Activated naive CD4-positive, alpha-beta T cell treated with anti-CD3 and anti-CD28 coated beads, Interleukin-2, amount 50 U/mL, for 16 hours (primary cell): ENCODE measurements around the gene SNX24.
"Not testable (repeated sequence)": the region's sequence is repeated elsewhere in the genome, so short reads cannot be mapped to it uniquely, and the experiment has no call there.

Source experiments
- DNase-seq: peaks from one replicate; pipeline ENCODE4 v3.0.0-alpha.2; 2020

The SNX24 gene, protein sequence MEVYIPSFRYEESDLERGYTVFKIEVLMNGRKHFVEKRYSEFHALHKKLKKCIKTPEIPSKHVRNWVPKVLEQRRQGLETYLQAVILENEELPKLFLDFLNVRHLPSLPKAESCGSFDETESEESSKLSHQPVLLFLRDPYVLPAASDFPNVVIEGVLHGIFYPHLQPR

DNA sequence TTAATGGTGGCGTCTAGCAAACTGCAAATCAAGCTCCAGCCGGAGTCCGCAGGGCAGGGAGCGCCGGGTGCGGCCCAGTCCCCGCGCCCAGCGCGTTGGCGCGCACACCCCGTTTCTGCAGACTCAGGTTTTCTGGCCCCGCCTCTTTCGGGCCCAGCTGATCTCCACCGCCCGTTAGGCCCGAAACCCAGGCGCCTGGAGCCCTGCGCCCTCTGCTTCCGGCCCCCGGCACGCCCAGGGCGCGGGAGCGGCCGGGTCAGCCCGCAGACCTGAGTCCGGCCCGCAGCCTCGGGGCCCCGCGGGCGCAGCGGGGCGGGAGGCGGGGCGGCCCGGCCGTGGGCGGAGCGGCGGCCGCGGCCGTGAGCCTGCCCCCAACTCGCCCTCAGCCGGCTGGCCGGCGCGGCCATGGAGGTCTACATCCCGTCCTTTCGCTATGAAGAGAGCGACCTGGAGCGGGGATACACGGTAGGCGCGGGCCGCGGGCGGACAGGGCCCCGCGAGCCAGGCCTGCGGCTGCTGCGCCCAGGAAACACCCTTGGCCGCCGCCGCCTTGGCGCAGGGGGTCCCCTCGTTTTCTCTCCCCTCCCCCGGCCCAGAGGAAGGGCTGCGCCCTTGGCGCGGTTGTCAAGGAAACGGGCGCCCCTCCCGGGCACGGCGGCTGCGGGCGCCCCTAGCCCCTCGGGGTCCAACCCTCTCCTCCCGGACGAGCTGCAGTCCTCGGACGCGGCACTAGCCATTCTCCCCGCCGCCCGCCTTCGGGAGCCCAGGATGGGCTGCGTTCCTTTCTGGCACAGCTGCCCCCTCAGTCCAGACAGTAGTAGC is at the start of gene SNX24:
Gene SNX24 (plus strand): TSS at position 385 of the 822 bp plus-strand sequence. CDS start 21 bp downstream, at position 406.
- DNase-seq, result peak; percentile 64

DNA sequence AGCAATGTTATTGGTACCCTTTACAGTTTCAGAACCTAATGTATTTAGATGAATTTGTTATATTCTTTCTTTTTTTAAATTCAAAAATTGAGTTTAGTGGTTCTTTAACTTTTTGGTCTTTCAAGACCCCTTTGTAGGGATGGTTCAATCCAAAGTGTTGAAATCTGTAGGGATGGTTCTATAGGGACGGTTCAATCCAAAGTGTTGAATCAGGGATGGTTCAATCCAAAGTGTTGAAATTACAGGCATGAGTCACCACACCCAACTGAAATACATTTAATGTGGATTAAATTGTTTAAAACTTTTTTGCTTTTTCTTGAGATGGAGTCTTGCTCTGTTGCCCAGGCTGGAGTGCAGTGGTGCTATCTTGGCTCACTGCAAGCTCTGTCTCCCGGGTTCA is 39.9 kb upstream of the SNX24 start:
- DNase-seq, result no peak

DNA sequence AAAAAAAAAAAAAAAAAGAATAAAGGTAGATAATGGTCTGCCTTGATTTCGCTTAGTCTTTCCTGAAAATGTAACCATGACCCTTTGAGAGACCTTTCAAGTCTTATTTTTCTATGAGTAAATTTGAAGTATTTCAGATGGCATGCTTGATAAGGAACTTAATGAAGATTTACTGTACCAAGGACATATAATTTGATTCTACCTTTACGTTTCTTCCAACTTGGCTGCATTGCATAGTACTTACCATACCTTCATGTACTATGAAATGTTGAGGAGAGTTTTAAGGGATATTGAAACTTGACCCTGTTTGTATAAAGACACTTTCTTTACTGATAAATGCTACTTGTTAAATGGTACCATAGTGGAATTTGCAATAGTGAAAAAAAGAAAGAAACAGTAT is 35.0 kb upstream of the SNX24 start:
- DNase-seq, result no peak

DNA sequence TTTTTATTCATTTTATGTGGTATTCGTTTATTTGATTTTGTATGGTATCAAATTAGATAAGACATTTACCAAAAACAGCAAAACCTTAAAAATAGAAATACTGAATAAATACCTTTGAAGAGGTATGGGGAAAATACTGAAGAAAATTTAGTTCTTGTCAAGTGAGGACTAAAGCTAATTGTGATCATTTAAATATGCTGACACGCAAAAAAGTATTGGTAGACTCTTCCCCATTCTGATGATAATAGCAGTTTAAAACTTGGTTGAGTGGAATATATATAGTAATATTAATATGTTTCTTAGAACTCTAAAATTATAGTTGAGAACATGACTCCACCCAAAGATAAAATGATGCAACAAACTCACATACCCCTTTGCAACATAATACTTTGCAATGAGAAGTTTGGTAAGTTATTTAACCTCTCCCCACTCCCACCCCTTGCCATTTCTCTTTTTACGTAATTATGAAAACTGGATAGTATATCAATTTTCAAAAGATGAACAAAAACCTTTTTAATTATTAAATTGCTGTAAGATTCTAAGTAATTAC is 30.1 kb upstream of the SNX24 start:
- no peak for DNase-seq

DNA sequence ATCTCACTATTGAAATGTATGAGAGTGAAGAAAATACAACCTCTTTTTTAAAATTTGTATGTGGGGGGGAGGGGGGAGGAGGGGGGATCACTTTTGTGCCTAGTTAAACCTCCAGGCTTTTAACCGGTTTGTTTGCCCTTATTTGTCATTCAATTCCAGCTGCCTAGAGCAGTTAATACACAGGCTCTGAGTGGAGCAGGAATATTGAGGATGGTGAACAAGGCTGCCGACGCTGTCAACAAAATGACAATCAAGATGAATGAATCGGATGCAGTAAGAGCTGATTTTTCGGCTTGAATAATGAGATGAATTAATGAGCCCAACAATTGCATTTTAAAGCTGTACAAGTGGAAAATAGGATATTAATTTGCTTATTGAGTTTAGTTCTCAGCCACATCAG is 28.7 kb upstream of the SNX24 start:
- no peak for DNase-seq

DNA sequence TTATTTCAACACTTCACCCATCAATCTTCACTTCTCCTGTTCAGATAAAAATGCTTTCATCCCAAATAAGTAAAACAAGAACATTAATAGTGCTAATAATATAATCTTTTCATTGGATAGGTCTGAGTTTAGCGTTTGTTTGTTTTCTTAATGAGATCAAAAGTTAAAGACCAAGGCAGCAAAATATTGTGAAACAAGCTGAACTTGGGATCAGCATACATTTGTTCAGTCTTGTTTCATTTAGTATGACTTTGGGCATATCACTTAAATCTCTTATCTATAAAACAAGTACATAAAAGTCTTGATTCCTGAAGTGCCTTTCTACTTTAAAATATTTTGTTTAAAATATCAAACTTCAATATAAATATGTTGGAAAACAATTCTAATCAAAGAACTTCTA is 13.4 kb upstream of the SNX24 start:
- DNase-seq, result no peak

DNA sequence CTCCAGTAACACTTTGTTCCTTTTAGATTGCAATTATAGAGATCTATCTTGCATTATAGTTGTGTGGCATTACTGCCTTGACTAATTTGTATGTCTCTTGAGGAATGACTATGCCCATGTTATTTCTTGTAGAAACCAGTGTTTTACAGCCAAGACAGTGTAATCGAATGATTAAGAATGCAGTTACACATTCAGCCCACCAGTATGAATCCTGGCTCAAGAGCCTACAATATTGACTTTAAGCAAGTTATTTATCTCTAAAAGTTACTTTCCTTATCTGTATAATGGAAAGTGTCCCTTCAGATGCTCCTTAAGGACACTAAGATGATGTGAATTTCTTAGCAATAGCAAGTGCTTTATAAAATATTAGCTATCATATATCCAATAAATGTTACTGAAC is 9.7 kb upstream of the SNX24 start:
- no peak for DNase-seq

DNA sequence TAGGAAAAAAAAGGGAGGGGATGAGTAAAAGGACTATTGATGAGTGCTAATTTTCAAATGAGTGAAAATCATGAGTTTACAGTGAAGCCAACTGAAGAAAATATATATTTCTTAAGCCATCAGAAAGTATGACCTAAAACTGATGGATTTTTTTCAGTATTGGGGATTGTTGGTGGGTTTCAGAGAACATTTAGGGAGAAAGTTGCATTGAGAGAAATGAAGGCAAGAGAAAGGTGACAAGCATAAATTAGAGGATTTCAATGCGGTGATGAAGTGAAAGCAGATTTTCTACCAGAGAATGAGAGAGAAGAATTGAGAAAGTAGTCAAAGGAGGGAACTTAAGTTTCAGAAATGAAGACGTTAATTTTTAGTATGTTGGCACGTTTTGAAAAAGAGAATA is 8.5 kb upstream of the SNX24 start:
- DNase-seq, result no peak

DNA sequence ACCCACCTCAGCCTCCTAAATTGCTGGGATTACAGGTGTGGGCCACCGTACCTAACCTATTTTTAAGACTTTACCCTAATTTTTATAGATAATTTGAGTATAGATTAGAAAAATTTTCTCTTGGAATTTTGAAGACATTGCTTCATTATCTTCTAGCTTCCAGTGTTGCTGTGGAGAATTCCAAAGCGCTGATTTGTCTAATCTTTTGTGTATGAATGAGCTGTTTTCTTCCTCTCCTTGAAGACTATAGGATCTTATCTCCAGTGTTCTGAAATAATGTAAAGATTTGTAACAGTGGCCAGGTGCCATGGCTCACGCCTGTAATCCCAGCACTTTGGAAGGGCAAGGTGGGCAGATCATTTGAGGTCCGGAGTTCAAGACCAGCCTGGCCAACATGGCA is 5.7 kb upstream of the SNX24 start:
- no peak for DNase-seq

DNA sequence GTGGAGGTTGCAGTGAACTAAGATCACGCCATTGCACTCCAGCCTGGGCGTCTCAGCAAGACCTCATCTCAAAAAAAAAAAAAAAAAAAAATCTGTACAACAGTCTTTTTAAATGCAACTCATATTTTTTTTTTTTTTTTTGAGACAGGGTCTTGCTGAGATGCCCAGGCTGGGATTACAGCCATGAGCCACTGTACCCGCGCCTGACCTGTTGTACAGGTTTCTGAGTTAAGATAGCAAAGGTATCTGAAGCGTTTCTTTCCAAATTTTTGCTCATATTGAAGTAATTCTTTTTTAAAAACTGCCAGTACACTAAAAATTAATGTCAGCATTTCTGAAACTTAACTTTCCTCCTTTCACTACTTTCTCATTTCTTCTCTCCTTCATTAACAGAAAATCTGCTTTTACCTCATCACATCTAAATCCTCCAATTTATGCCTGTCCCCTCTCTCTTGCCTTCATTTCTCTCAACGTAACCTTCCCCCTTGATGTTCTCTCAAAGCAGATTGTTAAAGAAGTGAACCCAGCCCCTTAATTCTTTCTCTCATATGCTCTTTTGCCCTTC is 3.3 kb upstream of the SNX24 start:
- DNase-seq, result no peak

DNA sequence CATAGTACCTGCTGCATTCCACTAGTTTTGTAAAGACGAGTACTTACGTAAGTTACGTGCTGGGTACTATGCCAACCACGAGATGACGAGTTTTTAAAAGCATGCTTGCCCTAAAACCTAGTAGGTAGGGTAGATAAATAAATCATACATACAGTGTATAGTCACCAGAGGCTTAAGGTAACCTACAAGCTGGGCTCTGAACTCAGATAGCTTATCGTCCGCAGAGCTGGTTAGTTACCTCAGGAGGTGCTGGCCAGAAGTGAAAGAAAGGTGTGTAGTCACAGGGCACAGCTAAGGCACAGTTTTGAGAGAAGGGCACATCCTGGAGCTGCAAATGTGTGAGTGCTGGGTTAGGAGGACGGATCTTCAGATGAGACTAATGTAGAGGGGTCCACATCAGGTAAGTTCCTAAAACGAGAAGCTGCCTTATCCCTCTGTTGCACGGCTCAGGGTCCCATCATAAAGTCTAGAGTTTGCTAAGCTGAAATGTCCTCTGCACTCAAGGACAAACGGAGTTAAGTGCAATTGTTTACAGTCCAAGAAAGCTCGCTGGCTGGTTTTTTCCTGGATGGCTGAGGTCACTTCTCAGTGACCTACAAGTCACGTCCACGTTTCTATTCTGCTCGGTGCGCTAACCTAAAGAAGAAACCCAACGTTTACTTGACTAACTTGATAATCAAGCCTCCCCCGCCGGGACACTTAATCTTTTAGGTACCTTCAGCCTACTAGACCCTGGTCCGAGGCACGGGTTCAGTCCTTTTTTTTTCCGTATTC is 1.1 kb upstream of the SNX24 start:
- no peak for DNase-seq

DNA sequence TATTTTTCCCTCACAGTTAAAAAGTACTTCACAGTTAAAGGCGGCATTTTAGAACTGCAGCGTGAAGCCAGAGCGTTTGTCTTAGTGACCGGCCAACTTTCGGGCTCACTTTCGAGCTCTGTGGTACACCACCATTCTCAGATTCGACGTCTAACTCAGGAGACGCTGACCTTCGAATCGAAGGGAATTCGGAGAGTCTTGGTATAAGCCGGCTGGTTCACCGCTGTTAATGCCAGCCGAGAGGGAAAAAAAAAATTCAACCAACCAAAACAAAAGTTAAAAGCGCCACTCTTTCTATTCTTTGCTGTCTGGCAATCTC is 544 bp upstream of the SNX24 start:
- no peak for DNase-seq

DNA sequence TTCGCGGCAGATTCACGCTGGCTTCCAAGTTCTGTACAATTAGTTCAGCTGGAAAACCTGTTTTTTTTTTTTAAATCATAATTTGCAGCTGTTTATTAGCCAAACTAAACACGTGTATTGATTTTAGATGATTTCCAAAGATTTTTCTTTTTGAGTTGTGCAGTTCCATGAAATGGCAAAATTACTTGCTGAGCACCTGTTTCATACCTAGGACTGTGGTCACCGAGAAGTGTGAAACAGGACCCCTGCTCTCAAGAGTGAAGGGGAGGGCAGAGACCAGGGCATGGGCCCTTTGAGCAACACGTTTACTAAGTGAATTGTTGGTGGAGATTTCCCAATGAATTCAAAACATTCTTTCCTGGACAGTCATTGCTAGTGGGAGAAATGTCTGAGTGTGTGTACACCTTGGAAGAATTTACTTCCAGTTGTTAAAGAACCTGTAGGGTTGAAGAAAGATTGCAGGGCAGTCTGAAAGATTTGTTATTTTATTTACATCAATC is 688 bp downstream of the SNX24 start:
- no peak for DNase-seq

DNA sequence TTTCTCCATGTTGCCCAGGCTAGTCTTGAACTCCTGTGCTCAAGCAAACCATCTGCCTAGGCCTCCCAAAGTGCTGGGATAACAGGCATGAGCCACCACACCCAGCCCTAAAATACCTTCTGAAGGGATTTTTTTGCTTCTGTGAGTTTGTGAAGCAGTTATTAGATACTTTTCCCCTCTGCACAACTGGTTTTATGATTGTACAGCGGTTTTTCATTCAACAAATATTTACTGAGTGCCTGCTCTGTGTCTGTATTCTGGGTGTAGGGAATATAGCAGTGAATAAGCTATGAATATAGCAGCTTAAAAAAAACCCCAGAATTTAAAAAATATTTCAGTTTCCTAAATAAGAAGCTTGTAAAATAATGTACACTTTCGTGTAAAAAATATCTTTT is 2.3 kb downstream of the SNX24 start:
- no peak for DNase-seq

DNA sequence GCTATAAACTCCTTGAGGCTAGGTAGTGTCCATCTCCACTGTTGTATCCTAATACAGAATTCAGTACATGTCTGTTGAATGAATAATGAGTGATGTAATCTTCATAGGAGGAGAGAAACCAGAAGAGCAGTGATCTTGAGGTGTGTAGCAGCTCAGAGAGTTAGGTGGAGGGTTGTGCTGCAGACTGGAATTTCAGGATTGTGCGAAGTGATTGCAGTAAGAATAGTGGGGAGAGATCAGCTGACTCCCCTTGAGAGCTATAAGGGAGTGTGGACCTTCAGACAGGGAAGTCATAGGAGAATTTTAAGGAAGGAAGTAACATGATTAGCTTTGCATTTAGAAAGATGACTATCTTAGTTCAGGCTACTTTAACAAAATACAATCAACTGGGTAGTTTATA is 4.4 kb downstream of the SNX24 start:
- DNase-seq, result no peak

DNA sequence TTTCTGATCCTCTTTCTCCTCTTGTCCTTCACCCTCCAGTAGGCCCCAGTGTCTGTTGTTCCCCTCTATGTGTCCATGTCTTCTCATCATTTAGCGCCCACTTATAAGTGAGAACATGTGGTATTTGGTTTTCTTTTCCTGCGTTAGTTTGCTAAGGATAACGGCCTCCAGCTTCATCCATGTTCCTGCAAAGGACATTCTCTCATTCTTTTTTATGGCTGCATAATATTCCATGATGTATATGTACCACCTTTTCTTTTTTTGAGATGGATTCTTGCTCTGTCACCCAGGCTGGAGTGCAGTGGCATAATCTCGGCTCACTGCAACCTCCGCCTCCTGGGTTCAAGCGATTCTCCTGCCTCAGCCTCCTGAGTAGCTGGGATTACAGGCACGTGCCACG is 12.1 kb downstream of the SNX24 start:
- DNase-seq, result not testable (repeated sequence)

DNA sequence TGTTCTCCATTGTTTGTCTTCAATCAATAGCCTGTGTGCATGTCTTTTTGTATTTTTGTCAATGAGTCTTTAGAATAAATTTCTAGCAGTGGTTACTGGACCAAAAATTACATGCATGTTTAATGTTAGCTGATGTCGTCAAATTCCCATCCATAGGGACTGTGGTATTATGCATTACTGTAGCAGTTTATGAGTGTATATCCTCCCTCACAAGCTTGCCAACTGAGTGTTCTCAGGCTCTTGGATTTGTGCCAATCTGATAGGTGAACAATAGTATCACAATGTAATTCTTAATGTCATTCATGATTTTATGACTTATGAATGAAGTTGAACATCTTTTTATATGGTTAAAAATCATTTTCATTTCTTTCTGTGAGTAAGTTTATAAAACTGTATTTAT is 13.0 kb downstream of the SNX24 start:
- no peak for DNase-seq

DNA sequence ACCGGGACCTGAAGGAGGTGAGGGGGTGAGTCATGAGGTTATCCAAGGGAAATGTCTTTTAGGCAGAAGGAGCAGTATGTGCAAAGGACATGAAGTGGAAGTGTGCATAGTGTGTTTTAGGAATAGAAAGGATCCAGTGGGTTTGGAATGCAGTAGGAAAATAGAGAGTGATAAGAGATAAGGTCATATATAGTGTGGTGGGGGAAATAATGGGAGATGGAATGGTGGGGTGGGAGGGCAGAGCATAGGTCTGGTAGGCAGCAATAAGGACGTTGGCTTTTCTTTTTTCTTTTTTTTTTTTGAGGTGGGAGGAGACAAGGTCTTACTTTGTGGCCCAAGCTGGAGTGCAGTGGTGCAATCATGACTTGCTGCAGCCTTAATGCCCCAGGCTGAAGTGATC is 17.8 kb downstream of the SNX24 start:
- DNase-seq, result no peak

DNA sequence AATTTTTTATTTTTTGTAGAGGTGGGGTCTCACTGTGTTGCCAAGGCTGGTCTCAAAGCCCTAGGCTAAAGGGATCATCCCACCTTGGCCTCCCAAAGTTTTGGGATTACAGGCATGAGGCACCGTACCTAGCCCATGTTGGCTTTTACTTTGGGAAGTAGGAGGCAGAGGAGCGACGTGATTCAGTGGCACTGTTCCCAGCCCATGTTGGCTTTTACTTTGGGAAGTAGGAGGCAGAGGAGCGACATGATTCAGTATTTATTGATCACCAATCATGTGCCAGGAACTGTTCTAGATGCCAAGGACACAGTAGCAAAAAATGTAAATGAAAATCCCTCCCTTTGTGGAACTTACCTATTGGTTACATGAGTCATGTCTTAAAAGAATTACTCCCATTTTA is 18.3 kb downstream of the SNX24 start:
- no peak for DNase-seq

DNA sequence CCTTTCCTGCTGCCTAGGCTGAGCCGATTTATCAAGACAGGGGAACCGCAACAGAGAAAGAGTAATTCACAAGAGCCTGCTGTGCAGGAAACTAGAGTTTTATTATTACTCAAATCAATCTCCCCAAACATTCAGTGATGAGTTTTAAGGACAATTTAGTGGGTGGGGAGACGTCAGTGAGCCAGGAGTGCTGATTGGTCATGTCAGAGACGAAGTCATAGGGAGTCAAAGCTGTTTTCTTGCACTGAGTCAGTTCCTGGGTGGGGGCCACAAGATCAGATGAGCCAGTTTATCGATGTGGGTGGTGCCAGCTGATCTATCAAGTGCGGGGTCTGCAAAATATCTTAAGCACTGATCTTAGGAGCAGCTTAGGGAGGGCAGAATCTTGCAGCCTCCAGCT is 19.0 kb downstream of the SNX24 start:
- no peak for DNase-seq

DNA sequence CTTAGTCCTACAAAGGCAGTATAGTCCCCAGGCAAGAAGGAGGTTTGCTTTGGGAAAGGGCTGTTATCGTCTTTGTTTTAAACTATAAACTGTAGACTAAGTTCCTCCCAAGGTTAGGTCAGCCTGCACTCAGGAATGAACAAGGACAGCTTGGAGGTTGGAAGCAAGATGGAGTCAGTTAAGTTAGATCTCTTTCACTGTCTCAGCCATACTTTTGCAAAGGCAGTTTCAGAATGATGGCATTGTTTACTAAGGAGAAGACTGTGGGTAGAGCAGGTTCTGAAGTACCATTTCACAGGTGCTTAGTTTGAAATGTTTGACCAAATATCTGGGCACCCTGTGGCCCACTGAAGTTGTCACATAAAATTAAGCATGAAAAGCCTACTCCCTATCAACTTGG is 19.4 kb downstream of the SNX24 start:
- DNase-seq, result no peak

DNA sequence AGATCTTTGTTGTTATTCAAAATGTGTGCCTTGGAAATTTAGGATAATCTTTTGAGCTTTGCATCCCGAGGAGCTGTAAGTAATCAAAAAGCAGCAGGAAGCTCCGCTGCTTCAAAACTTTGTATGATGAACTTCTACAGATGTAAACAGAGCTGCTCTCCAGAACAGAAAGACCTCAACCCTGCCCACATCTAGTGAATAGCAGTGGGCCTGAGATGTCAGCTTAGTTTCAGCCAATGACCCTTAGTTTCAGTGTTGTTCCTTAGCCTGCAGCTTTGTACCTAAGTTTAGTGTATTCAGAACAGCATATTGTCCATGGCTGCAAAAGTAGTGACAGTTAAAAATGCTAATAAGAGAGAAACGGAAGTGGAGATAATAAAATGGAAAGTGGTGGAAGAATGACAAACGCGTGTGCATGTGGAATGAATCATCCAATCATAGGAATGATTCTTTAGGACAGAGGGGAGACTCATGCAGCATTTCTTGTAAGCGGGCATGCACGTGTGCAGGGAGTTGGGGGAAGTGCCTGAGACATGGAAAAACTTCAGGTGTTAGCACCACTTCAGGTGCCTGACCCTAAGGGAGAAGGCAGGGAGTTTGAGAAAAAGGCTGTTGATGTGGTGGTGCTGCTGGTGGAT is 24.9 kb downstream of the SNX24 start:
- no peak for DNase-seq

DNA sequence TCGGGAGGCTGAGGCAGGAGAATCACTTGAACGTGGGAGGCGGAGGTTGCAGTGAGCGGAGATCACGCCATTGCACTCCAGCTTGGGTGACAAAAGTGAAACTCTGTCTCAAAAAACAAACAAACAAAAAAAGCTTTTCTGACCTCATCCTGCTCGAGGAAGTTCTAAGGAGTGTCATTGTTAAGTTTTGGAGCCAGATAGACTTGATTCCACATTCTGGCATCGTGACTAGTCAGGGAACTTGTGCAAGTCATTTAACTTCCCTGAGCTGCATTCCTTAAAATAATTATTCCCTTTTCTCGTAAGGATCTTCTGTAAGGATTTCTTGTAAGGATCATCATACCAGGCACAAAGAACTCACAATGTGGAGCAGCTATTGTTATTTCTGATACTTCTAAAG is 26.2 kb downstream of the SNX24 start:
- DNase-seq, result no peak
